Lung (tissue), 12 donors: ENCODE results near the gene ARHGAP35. TPM values are rescaled to one million over a fixed set of nuclear protein-coding genes. Genes with fewer than 3 reads are reported as not detected.

ENCODE experiments used
- ATAC-seq: fragments of 200-7000 bp; cut with Tn5 transposase; one replicate; pipeline ENCODE4 v1.9.1; 2020; ENCODE audit warnings: moderate number of reproducible peaks; ENCODE audit not compliant: insufficient read depth, low FRiP score
- DNase-seq, 3 donors: peaks; one replicate each; pipeline ENCODE4 v3.0.0-alpha.2; 2013 to 2017
- H3K27ac ChIP-seq, 2 donors: one replicate each; pipeline ENCODE4 v1.5.1; 2013; ENCODE audit warnings: mild to moderate bottlenecking in 2 of 2, moderate library complexity in 2 of 2, control low read depth in 1 of 2, inconsistent platforms in 1 of 2, low read depth in 1 of 2, low read length in 1 of 2
- H3K27me3 ChIP-seq, 3 donors: one replicate each; pipeline ENCODE4 v1.5.1; 2013; ENCODE audit warnings: low read length in 2 of 3; ENCODE audit not compliant: control insufficient read depth in 3 of 3, insufficient read depth in 3 of 3
- H3K36me3 ChIP-seq, 4 donors: one replicate each; pipeline ENCODE4 v1.5.1; 2013; ENCODE audit warnings: low read length in 4 of 4, mild to moderate bottlenecking in 1 of 4, moderate library complexity in 1 of 4; ENCODE audit not compliant: control insufficient read depth in 4 of 4, insufficient read depth in 4 of 4
- H3K4me1 ChIP-seq, 5 donors: one replicate each; pipeline ENCODE4 v1.5.1; 2013; ENCODE audit warnings: low read length in 5 of 5, mild to moderate bottlenecking in 2 of 5, moderate library complexity in 1 of 5; ENCODE audit not compliant: control insufficient read depth in 5 of 5, insufficient read depth in 5 of 5
- H3K4me3 ChIP-seq: one replicate; pipeline ENCODE4 v1.5.1; 2013; ENCODE audit warnings: mild to moderate bottlenecking, control low read depth, moderate library complexity
- H3K9ac ChIP-seq, 2 donors: one replicate each; pipeline ENCODE4 v1.5.1; 2013; ENCODE audit warnings: low read length in 2 of 2, control low read depth in 1 of 2; ENCODE audit not compliant: insufficient read depth in 1 of 2
- H3K9me3 ChIP-seq, 4 donors: one replicate each; pipeline ENCODE4 v1.5.1; 2013; ENCODE audit warnings: low read length in 3 of 4, mild to moderate bottlenecking in 1 of 4, moderate library complexity in 1 of 4; ENCODE audit not compliant: control insufficient read depth in 4 of 4, insufficient read depth in 3 of 4
- WGBS, 2 donors: extraction: QIAGEN DNeasy Blood & Tissue Kit; methylation state at CpG; one replicate each; pipeline ENCODE4 v1.1.7; 2013; 5-methylcytosine and 5-hydroxymethylcytosine counted together
- polyA plus RNA-seq, 2 donors: library from polyadenylated mRNA; stranded (reverse); fragments of 200-250 nt; gene quantifications; one replicate each; pipeline ENCODE4 v1.2.1, GENCODE V29; 2013
- total RNA-seq, 2 donors: library from RNA; depleted of rRNA in 1 of 2; stranded (reverse); fragments of >200 nt in 1 of 2; gene quantifications; one replicate each; pipeline ENCODE4 v1.2.1, GENCODE V29; 2014 to 2021
- TF ChIP-seq, protein P1 (sequence below): IDR thresholded peaks from 2 replicates; pipeline ENCODE4 v1.5.1; 2012; ENCODE audit warnings: mild to moderate bottlenecking; ENCODE audit errors: control extremely low read depth, extremely low read depth
- donor health status: control.
- donor health status: control.
- donor health status: Bipolar disorder and iron deficiency.
- donor health status: healthy.
- donor health status: DM: yes; HTN: yes; CAD: no.

ARHGAP35 gene
- total and polyA plus RNA-seq, 4 donors = 12.2 to 53.5 (median 36.5) TPM

DNA sequence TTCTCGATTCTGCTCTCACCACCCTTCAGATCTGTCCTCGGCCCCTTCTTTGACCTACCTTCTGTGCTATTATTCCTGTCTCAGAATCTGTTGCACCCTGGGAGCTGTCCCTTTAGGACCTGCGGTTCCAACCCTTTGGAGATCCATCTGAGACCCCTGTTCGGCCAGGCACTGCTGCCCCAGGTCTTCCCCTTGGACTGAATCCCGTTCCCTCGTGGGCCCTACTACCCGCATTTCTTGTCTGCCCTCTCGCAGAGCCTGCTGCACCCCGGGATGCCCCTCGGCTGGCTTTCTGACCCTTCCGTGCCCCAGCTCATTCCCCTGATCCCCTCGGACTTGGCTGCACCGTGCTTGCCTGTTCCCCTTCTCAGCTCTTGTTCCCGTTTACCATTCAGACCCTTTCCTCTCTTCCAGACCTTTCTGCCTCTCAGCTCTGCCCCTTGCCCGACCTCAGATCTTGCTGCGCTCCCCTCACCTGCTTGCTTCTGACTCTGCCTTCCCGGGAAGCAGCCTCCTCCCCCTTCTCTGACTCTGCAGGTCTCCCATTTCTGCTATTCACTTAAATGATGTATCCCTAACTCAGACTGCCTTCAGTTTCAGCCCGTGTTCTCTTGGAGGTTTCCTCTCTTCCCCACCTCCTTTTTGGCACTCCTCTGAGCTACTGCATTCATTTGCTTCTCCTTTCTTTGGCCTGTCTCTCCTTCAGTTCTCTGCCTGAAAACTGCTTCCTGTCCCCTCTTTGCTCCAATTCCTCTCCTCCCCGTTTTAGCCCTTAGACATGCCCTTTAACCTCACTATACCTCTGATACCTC, 1.1 kb downstream of the ARHGAP35 start:
- Histone ChIP-seq H3K27ac (peak overlapping the region; percentile 66 to 89), H3K36me3 (no peaks in the 10 kb centered on the region), H3K9me3 (no peaks in the 10 kb centered on the region)

GRCh38 chr19:46862503-46862834, 1.7 kb downstream of the ARHGAP35 start:
- ATAC-seq (no peak), DNase-seq (no peak)
- H3K4me1 ChIP-seq = peaks cover 15 to 47% (median 25%) of the 10 kb centered on the region in 5 donors
- H3K27ac ChIP-seq = peak overlapping the region; percentile 66 to 89
- H3K27me3 ChIP-seq = no peaks in the 10 kb centered on the region
- no peaks in the 10 kb centered on the region for H3K36me3 ChIP-seq
- WGBS, 2 donors = 27 to 34% methylated on average over 9 of the region's 9 CpGs
- H3K4me3 ChIP-seq = no peak overlapping the region
- H3K9me3 ChIP-seq = no peaks in the 10 kb centered on the region
- H3K9ac ChIP-seq = peak overlapping the region; percentile 3 to 63
- TF ChIP-seq, protein P1, sequence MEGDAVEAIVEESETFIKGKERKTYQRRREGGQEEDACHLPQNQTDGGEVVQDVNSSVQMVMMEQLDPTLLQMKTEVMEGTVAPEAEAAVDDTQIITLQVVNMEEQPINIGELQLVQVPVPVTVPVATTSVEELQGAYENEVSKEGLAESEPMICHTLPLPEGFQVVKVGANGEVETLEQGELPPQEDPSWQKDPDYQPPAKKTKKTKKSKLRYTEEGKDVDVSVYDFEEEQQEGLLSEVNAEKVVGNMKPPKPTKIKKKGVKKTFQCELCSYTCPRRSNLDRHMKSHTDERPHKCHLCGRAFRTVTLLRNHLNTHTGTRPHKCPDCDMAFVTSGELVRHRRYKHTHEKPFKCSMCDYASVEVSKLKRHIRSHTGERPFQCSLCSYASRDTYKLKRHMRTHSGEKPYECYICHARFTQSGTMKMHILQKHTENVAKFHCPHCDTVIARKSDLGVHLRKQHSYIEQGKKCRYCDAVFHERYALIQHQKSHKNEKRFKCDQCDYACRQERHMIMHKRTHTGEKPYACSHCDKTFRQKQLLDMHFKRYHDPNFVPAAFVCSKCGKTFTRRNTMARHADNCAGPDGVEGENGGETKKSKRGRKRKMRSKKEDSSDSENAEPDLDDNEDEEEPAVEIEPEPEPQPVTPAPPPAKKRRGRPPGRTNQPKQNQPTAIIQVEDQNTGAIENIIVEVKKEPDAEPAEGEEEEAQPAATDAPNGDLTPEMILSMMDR = no peak

More for the DNA sequence above, 1.1 kb downstream of the ARHGAP35 start:
- H3K9ac ChIP-seq = peak overlapping the region; percentile 31 to 63
- WGBS, 2 donors = 1% methylated on average over 19 of the region's 19 CpGs
- TF ChIP-seq, protein P1 = no peak
- no peaks in the 10 kb centered on the region for H3K27me3 ChIP-seq
- DNase-seq (no peak), ATAC-seq (no peak)
- peaks cover 11 to 45% (median 26%) of the 10 kb centered on the region in 5 donors for H3K4me1 ChIP-seq
- H3K4me3 ChIP-seq = peak overlapping the region; percentile 66

GRCh38 chr19:46862974-46863632, 2.3 kb downstream of the ARHGAP35 start:
- Histone ChIP-seq H3K9ac (peak overlapping the region in 1 of 2 donors; percentile 60), H3K4me3 (peak overlapping the region; percentile 8), H3K27ac (peak overlapping the region; percentile 74 to 89), H3K27me3 (no peaks in the 10 kb centered on the region), H3K4me1 (peaks cover 18 to 48% (median 25%) of the 10 kb centered on the region in 5 donors), H3K36me3 (no peaks in the 10 kb centered on the region), H3K9me3 (no peaks in the 10 kb centered on the region)
- WGBS, 2 donors = 42 to 43% methylated on average over 4 of the region's 4 CpGs
- ATAC-seq (no peak), DNase-seq (no peak)
- TF ChIP-seq, protein P1 = no peak
